Adrenal gland (tissue), 12 donors: ENCODE data around the gene NUFIP2. TPM values are rescaled to one million over a fixed set of nuclear protein-coding genes. Genes with fewer than 3 reads are reported as not detected.
A peak's percentile ranks its signal among the peaks of the same experiment; 100 is the strongest.
"Not testable (repeated sequence)": the region's sequence is repeated elsewhere in the genome, so short reads cannot be mapped to it uniquely, and the experiment has no call there.

Source experiments
- DNase-seq, 7 donors: peaks; one replicate each; pipeline ENCODE4 v3.0.0-alpha.2; 2019 to 2020
- H3K27ac ChIP-seq, 5 donors: fragments of 200-600 bp; sonication (generic) in 4 of 5; 1 replicate in 3 of 5; 2 replicates in 2 of 5; pipeline versions ENCODE4 v1.5.1 to v1.8.0; 2016 to 2020; ENCODE audit warnings: mild to moderate bottlenecking in 1 of 5
- H3K27me3 ChIP-seq: fragments of 200-600 bp; 2 replicates; pipeline ENCODE4 v1.8.0; 2021
- H3K36me3 ChIP-seq, 2 donors: fragments of 200-600 bp; replicated peaks in 1 of 2; 1 replicate in 1 of 2; 2 replicates in 1 of 2; pipeline versions ENCODE4 v1.5.1 to v1.8.0; 2018 to 2022
- H3K4me1 ChIP-seq, 2 donors: fragments of 200-600 bp; replicated peaks in 1 of 2; 1 replicate in 1 of 2; 2 replicates in 1 of 2; pipeline versions ENCODE4 v1.5.1 to v1.8.0; 2018 to 2021
- H3K4me3 ChIP-seq, 4 donors: fragments of 200-600 bp; sonication (generic) in 3 of 4; one replicate each; pipeline ENCODE4 v1.5.1; 2016 to 2018
- H3K9me3 ChIP-seq, 3 donors: fragments of 200-600 bp; sonication (generic) in 1 of 3; replicated peaks in 1 of 3; 1 replicate in 2 of 3; 2 replicates in 1 of 3; pipeline versions ENCODE4 v1.5.1 to v1.8.0; 2016 to 2021
- CTCF ChIP-seq, 6 experiments: fragments of 450-650 bp in 4 of 6; fragments of 200-600 bp in 2 of 6; sonication (generic) in 1 of 6; IDR thresholded peaks; 1 replicate in 5 of 6; 2 replicates in 1 of 6; pipeline versions ENCODE4 v1.5.1 to v1.8.0; 2016 to 2021; ENCODE audit warnings: antibody characterized with exemption in 6 of 6, mild to moderate bottlenecking in 2 of 6, moderate library complexity in 1 of 6
- POLR2A ChIP-seq, 2 donors: fragments of 450-650 bp; IDR thresholded peaks; one replicate each; pipeline ENCODE4 v1.6.1; 2017; ENCODE audit warnings: antibody characterized with exemption in 2 of 2, mild to moderate bottlenecking in 2 of 2, moderate library complexity in 1 of 2
- WGBS, 4 donors: extraction: QIAGEN DNeasy Blood & Tissue Kit in 2 of 4; methylation state at CpG; one replicate each; pipeline versions ENCODE4 v1.1.5 to v1.1.7; 2013 to 2017; 5-methylcytosine and 5-hydroxymethylcytosine counted together
- intact Hi-C, 2 donors: fragments of 100-400 bp; cut with DNase I; formaldehyde crosslinking; loops; one replicate each; pipeline versions ENCODE4 v1.14.1 to v1.15.0; 2022 to 2023
- polyA plus RNA-seq, 3 donors: library from polyadenylated mRNA; stranded (reverse); fragments of 200-250 nt in 2 of 3; fragments of 350-450 nt in 1 of 3; fragmentation: Illumina TruSeq in 1 of 3; extraction: RNeasy Lipid Tissue Mini Kit (QIAGEN cat#74804) in 1 of 3; gene quantifications; one replicate each; pipeline ENCODE4 v1.2.3, GENCODE V29; 2013 to 2014
- total RNA-seq, 9 donors: library from RNA; depleted of rRNA in 4 of 9; stranded (reverse); fragments of >200 nt in 4 of 9; fragments of 120-200 nt in 1 of 9; fragmentation: NEBNext Ultra II Directional in 1 of 9; extraction: Animal tissue kit (Norgen Biotek cat#: 25700) in 1 of 9; gene quantifications; one replicate each; pipeline versions ENCODE4 v1.1.0 to v1.2.4, GENCODE V29; 2013 to 2023
- donor health status: healthy with polysubstance abuse.
- donor health status: Bipolar disorder and iron deficiency.
- donor health status: DM: yes; HTN: yes; CAD: no.
- donor health status: DM: no; HTN: no; CAD: no.
- donor health status: DM: no; HTN: no; CAD: no.
- donor health status: DM: yes; HTN: yes; CAD: no.

The NUFIP2 gene
- total and polyA plus RNA-seq, 12 donors: 5.8 to 84.5 (median 44.6) TPM

DNA sequence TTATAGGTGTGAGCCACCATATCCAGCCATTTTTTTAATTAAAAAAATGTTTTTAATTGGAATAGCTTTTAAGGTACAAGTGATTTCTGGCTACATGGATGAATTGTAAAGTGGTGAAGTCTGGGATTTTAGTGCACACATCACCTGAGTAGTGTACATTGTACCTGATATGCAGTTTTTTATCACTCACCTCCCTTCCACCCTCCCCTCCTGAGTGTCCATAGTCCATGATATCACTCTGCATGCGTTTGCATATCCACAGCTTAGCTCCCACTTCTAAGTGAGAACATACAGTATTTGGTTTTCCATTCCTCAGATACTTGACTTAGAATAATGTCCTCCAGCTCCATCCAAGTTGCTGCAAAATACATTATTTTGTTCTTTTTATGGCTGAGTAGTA lies 60.6 kb downstream of the NUFIP2 start:
- H3K27ac ChIP-seq: no peak overlapping the region
- no peak overlapping the region for H3K4me3 ChIP-seq
- intact Hi-C loops: no loop called here
- no peak for DNase-seq
- WGBS, 4 donors: 70 to 92% (median 91%) methylated on average over 1 of the region's 1 CpG
- H3K4me1 ChIP-seq: peaks cover 0 to 8% of the 10 kb centered on the region in 2 donors
- H3K36me3 ChIP-seq: no peaks in the 10 kb centered on the region
- no peaks in the 10 kb centered on the region for H3K27me3 ChIP-seq
- TF ChIP-seq CTCF (IDR thresholded peaks at IDR 0.05) (no peak), POLR2A (IDR thresholded peaks at IDR 0.05) (no peak)
- H3K9me3 ChIP-seq: no peaks in the 10 kb centered on the region

- H3K36me3 ChIP-seq: no peaks in the 10 kb centered on the region
- no peak overlapping the region for H3K27ac ChIP-seq
- no peak for DNase-seq
- no peaks in the 10 kb centered on the region for H3K4me1 ChIP-seq
- no peaks in the 10 kb centered on the region for H3K27me3 ChIP-seq
- no peak for TF ChIP-seq CTCF (IDR thresholded peaks at IDR 0.05)
- TF ChIP-seq POLR2A (IDR thresholded peaks at IDR 0.05): no peak
- H3K9me3 ChIP-seq: no peaks in the 10 kb centered on the region
- H3K4me3 ChIP-seq: no peak overlapping the region
- intact Hi-C loops: no loop called here
Measured at GRCh38 chr17:29225396-29225795, 68.6 kb downstream of the NUFIP2 start.

GRCh38 chr17:29221338-29221737 lies 72.6 kb downstream of the NUFIP2 start:
- H3K4me1 ChIP-seq, H3K27ac ChIP-seq, DNase-seq, intact Hi-C loops, H3K27me3 ChIP-seq, H3K9me3 ChIP-seq, H3K36me3 ChIP-seq, H3K4me3 ChIP-seq: not testable (repeated sequence)
- 89 to 93% (median 90%) methylated on average over 11 of the region's 11 CpGs for WGBS, 4 donors

GRCh38 chr17:29219378-29220047 lies 74.4 kb downstream of the NUFIP2 start:
- peak; percentile 83 to 91 (median 88) for DNase-seq
- H3K4me1 ChIP-seq: peaks cover 0 to 8% of the 10 kb centered on the region in 2 donors
- no peaks in the 10 kb centered on the region for H3K27me3 ChIP-seq
- intact Hi-C loops: loop anchor here (5.0 to 10.0 kb wide), 2 partner anchors 67 to 95 kb away; no protein-coding TSS in a partner anchor
- no peaks in the 10 kb centered on the region for H3K36me3 ChIP-seq
- 10 to 12% (median 12%) methylated on average over 14 of the region's 14 CpGs for WGBS, 4 donors
- no peak overlapping the region for H3K4me3 ChIP-seq
- TF ChIP-seq CTCF (IDR thresholded peaks at IDR 0.05) (peak; percentile 91 to 99 (median 97)), POLR2A (IDR thresholded peaks at IDR 0.05) (no peak)
- no peaks in the 10 kb centered on the region for H3K9me3 ChIP-seq
- H3K27ac ChIP-seq: no peak overlapping the region

- WGBS, 4 donors: 89 to 96% (median 92%) methylated on average over 5 of the region's 5 CpGs
- Histone ChIP-seq H3K27me3 (no peaks in the 10 kb centered on the region), H3K9me3 (no peaks in the 10 kb centered on the region), H3K4me3 (no peak overlapping the region), H3K27ac (no peak overlapping the region), H3K4me1 (peaks cover 0 to 8% of the 10 kb centered on the region in 2 donors), H3K36me3 (no peaks in the 10 kb centered on the region)
- intact Hi-C loops: loop anchor here (5.0 to 10.0 kb wide), 2 partner anchors 65 to 92 kb away; no protein-coding TSS in a partner anchor
- DNase-seq: no peak
- TF ChIP-seq POLR2A (IDR thresholded peaks at IDR 0.05): no peak
- TF ChIP-seq CTCF (IDR thresholded peaks at IDR 0.05): no peak
Measured at GRCh38 chr17:29216856-29217255, 77.1 kb downstream of the NUFIP2 start.
